ENCODE measurements around the gene GCC2.

DNA sequence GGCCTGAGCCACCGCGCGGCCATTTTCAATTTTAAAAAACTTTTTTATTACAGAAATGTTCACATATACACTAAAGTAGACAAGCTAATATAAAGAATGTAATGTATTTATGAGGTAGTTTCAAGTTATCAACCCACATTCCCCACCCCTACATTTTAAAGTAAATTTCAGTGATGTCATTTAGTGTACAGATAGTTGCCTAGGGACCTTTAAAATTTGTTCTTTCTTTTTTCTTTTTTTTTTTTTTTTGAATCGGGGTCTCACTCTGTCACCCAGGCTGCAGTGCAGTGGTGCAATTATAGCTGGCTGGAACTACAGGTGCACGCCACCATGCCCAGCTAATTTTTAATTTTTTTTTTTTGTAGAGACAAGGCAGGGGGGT, 82.7 kb downstream of the GCC2 start:
- TF ChIP-seq CTCF (IDR thresholded peaks at IDR 0.05) (no peak), POLR2A (IDR thresholded peaks at IDR 0.05) (no peak), POLR2AphosphoS5 (IDR thresholded peaks at IDR 0.05) (no peak)

All from stomach (tissue), 4 donors.